Activated naive CD8-positive, alpha-beta T cell treated with anti-CD3 and anti-CD28 coated beads, Interleukin-2, amount 50 U/mL, for 24 hours (primary cell): Measurements from ENCODE around the gene ANO7.
"Not testable (repeated sequence)": the region's sequence is repeated elsewhere in the genome, so short reads cannot be mapped to it uniquely, and the experiment has no call there.

ENCODE experiments used
- ATAC-seq: fragments of 150-1000 bp; cut with Tn5 transposase; one replicate; pipeline ENCODE4 v1.10.0; 2021
- DNase-seq: peaks from one replicate; pipeline ENCODE4 v3.0.0; 2021
- H3K27ac Mint-ChIP-seq: one replicate; pipeline ENCODE4 v1.8.0; 2021; ENCODE audit warnings: mild to moderate bottlenecking, mixed read lengths
- H3K27me3 Mint-ChIP-seq: one replicate; pipeline ENCODE4 v1.8.0; 2021; ENCODE audit warnings: mixed read lengths
- H3K36me3 Mint-ChIP-seq: one replicate; pipeline ENCODE4 v1.8.0; 2021; ENCODE audit warnings: low read depth, mixed read lengths
- H3K4me1 Mint-ChIP-seq: one replicate; pipeline ENCODE4 v1.8.0; 2021; ENCODE audit warnings: mixed read lengths
- H3K4me3 Mint-ChIP-seq: one replicate; pipeline ENCODE4 v1.8.0; 2021; ENCODE audit warnings: mild to moderate bottlenecking, moderate library complexity, mixed read lengths
- H3K9me3 Mint-ChIP-seq: one replicate; pipeline ENCODE4 v1.8.0; 2021; ENCODE audit warnings: mixed read lengths

The ANO7 gene

DNA sequence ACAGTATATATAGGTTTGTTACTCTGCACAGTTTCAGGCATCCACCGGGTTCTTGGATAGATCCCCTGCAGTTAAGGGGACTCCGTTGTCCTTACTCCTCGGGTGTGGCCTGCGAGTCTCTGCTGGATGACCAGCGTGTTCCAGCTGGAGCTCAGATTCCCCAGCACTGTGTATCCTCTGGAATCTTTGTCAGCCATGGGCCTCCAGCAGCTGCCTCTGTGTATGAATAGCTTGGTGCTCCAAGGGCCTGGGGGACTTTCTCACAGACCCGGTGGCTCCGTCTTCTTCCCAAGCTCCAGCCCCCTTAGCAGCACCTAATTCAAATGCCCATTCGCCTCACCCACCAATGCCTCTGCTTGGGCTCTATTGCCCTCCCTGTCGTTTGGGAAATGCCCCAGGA is 6.3 kb downstream of the ANO7 start:
- DNase-seq: no peak

DNA sequence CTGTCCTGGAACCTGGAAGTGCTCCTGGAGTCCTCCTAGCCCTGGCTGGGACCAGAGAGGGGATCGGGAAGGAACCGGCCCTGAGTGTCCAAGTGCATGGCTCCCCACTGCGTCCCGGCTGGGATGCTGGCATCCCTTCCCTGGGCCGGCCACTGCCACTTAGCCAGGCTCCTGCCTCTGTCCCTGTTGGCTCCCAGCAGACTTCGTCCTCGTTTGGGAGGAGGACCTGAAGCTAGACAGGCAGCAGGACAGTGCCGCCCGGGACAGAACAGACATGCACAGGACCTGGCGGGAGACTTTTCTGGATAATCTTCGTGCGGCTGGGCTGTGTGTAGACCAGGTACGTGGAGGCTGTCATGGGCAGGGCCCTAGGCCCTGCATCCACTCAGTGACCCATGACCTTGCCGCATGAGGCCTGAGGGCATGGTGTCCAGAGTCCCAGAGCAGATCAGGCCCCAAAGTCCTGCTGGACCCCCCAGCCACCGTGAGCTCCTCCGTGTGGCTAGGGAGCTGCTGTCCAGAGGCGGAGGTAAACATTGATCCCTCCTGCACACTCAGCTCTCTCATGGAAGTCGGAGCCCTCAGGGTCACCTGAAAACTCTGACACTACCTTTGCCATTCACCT is 7.1 kb downstream of the ANO7 start:
- no peaks in the 10 kb centered on the region for H3K36me3 Mint-ChIP-seq
- no peak overlapping the region for H3K27ac Mint-ChIP-seq
- no peaks in the 10 kb centered on the region for H3K9me3 Mint-ChIP-seq
- H3K4me1 Mint-ChIP-seq: no peaks in the 10 kb centered on the region
- no peak for DNase-seq
- no peak overlapping the region for H3K4me3 Mint-ChIP-seq
- no peak for ATAC-seq
- H3K27me3 Mint-ChIP-seq: no peaks in the 10 kb centered on the region

More for the DNA sequence above, 6.3 kb downstream of the ANO7 start:
- Mint-ChIP-seq H3K27me3 (no peaks in the 10 kb centered on the region), H3K4me3 (no peak overlapping the region), H3K36me3 (no peaks in the 10 kb centered on the region), H3K9me3 (no peaks in the 10 kb centered on the region), H3K4me1 (no peaks in the 10 kb centered on the region), H3K27ac (no peak overlapping the region)
- no peak for ATAC-seq

DNA sequence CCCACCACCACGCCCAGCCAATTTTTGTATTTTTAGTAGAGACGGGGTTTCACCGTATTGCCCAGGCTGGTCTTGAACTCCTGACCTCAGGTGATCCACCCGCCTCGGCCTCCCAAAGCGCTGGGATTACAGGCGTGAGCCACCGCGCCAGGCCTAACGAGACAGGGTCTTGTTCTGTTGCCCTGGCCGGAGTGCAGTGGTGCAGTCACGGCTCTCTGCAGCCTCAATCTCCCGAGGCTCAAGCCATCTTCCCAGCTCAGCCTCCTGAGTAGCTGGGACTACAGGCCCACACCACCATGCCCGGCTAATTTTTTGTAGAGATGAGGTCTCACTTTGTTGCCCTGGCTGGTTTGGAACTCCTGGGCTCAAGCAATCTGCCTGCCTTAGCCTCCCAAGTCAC is 8.8 kb downstream of the ANO7 start:
- H3K36me3 Mint-ChIP-seq: not testable (repeated sequence)

DNA sequence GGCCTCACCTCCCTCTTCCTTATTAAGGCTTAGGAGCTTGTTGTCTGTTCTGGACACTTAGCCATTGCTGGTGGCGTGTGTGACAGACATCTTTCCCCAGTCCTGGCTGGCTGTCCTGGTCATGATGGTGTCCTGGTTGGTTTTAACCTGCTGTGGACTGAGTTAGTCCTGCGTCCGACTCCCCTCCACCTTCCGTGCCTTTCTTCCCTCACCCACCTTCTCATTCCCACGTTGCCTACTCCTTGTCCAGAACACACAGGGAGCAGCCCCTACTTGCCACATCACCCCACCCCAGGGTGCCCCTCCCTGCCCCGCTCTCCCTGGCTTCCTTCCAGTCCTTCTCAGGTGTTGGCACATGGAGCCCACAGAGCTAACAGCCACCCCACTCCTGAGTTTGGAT is 9.5 kb downstream of the ANO7 start:
- no peaks in the 10 kb centered on the region for H3K36me3 Mint-ChIP-seq
- no peak for DNase-seq
- ATAC-seq: no peak
- H3K9me3 Mint-ChIP-seq: no peaks in the 10 kb centered on the region
- H3K4me1 Mint-ChIP-seq: no peaks in the 10 kb centered on the region
- no peak overlapping the region for H3K4me3 Mint-ChIP-seq
- no peaks in the 10 kb centered on the region for H3K27me3 Mint-ChIP-seq
- H3K27ac Mint-ChIP-seq: no peak overlapping the region

More for the DNA sequence above, 8.8 kb downstream of the ANO7 start:
- not testable (repeated sequence) for H3K4me3 Mint-ChIP-seq, DNase-seq, H3K9me3 Mint-ChIP-seq, ATAC-seq, H3K4me1 Mint-ChIP-seq, H3K27me3 Mint-ChIP-seq, H3K27ac Mint-ChIP-seq

DNA sequence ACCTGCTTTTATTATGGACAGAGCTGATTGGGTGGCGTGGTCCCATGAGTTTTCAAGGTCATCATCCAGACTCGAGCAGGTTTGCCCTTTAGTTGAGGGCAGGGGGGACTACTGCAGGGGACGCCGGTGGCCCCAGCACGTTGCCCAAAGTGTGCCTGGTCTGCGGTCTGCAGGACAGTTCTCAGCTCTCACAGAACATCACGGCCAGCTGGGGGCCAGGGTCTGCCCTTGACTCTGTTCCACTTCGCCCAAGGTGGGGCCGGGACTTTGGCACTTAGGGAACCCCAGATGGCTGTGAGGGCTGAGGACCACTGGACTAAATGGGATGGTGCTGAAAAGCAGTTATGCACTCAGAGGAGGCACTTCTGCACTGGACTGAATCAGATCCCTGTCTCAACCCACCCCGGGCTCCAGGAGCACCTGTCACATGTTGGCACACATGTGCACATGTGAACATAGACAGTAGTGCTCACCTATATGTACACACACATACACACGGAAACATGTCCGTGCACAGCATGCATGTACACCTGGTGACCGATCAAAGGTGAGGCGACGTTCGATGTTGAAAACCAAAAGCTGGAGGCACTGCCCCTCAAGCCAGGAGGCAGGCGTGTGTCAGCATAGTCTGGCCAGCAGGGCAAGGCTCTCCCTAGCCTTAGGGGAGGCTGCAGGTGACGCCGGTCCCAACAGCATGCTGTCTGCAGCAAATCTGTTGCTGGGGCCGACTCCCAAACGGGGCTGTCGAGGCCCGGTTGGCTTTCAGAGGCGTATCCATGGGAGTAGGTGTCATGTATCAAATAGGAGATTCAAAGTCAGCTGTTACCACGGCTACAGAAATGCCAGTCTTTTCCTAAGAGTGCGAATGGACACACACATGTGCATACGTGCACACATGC is 10.2 kb downstream of the ANO7 start:
- no peak for ATAC-seq
- H3K27me3 Mint-ChIP-seq: no peaks in the 10 kb centered on the region
- no peak overlapping the region for H3K27ac Mint-ChIP-seq

DNA sequence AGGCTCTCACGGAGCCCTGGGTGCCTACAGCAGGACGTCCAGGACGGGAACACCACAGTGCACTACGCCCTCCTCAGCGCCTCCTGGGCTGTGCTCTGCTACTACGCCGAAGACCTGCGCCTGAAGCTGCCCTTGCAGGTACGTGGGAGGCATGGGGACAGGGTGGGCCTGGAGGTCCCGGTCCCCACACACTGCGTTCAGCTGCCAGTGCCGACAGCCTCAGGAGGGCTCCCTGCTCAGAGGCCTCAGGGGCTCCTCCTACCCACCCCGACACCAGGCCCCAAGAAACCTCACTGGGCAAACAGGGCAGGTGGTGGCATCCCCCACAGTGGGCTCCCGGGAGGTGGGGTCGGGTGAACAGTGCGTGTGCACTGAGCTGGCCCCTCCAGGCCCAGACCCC is 10.8 kb downstream of the ANO7 start:
- Mint-ChIP-seq H3K4me3 (no peak overlapping the region), H3K36me3 (no peaks in the 10 kb centered on the region), H3K4me1 (no peaks in the 10 kb centered on the region), H3K9me3 (no peaks in the 10 kb centered on the region), H3K27me3 (no peaks in the 10 kb centered on the region), H3K27ac (no peak overlapping the region)
- no peak for DNase-seq
- ATAC-seq: no peak

More for the DNA sequence above, 10.2 kb downstream of the ANO7 start:
- no peak for DNase-seq
- H3K36me3 Mint-ChIP-seq: no peaks in the 10 kb centered on the region
- no peaks in the 10 kb centered on the region for H3K4me1 Mint-ChIP-seq
- no peaks in the 10 kb centered on the region for H3K9me3 Mint-ChIP-seq
- no peak overlapping the region for H3K4me3 Mint-ChIP-seq

DNA sequence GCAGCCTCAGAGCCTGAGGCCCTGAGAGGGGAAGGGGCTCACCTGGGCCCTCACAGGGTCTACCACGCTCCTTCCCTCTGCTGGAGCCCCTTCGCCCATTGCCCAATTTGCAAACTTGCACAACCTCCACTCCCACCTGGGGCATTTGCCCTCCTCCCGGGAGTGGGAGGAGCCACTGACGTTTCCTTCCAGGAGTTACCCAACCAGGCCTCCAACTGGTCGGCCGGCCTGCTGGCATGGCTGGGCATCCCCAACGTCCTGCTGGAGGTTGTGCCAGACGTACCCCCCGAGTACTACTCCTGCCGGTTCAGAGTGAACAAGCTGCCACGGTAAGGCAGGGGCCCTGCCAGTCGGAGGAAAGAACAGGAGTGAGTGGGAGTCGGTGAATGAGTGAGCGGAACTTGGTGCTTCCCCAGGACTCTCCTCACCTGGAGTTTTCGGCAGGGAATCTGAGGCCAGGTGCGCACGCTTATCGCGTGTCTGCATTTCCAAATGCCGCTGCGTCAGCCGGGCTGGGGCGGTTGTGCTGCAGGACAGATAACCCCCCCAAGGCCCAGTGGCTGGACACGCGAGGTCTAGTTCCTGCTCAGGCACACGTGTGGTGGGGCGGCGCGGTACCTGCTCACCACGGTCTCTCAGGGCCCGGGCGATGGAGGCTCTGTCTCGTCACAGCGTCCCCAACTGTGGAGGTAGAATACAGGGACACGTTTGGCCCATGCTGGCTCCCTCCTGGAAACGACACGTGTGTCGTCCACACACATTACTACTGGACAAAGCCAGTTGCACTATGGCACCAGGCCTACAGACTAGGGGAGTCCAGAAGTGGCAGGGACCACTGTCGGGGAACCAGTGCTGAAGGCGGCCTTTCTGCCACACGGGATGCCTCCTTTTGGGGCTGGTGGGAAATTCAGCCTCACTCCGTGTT is 11.7 kb downstream of the ANO7 start:
- H3K36me3 Mint-ChIP-seq: no peaks in the 10 kb centered on the region
- DNase-seq (no peak), ATAC-seq (no peak)
- H3K4me3 Mint-ChIP-seq: no peak overlapping the region
- H3K9me3 Mint-ChIP-seq: no peaks in the 10 kb centered on the region
- H3K4me1 Mint-ChIP-seq: no peaks in the 10 kb centered on the region
- H3K27ac Mint-ChIP-seq: no peak overlapping the region
- H3K27me3 Mint-ChIP-seq: no peaks in the 10 kb centered on the region

DNA sequence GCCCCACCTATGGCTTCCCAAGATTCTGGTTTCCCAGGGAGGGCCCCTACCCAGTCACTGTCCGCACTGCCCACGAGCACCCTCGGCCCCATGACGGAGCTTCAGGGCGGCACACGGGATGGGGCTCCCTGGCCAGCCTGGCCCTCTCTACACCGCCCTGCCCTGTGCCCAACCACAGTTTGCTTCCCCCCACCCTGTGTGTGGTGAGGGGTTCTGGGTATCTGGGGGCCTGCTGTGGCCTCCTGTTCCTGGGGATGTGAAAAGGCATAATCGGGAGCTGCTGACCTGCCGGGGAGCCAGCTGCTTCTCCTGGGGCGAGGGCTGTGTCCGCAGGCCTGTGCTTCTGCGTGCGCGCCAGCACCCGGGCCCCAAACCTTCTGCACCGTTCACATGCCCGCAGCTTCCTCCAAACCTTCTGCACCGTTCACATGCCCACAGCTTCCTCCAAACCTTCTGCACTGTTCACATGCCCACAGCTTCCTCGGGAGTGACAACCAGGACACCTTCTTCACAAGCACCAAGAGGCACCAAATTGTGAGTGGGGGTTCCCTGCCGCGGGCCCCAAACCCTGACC is 12.4 kb downstream of the ANO7 start:
- no peak for DNase-seq
- Mint-ChIP-seq H3K36me3 (no peaks in the 10 kb centered on the region), H3K4me1 (no peaks in the 10 kb centered on the region), H3K4me3 (no peak overlapping the region), H3K27me3 (no peaks in the 10 kb centered on the region), H3K9me3 (no peaks in the 10 kb centered on the region), H3K27ac (no peak overlapping the region)
- ATAC-seq: no peak

DNA sequence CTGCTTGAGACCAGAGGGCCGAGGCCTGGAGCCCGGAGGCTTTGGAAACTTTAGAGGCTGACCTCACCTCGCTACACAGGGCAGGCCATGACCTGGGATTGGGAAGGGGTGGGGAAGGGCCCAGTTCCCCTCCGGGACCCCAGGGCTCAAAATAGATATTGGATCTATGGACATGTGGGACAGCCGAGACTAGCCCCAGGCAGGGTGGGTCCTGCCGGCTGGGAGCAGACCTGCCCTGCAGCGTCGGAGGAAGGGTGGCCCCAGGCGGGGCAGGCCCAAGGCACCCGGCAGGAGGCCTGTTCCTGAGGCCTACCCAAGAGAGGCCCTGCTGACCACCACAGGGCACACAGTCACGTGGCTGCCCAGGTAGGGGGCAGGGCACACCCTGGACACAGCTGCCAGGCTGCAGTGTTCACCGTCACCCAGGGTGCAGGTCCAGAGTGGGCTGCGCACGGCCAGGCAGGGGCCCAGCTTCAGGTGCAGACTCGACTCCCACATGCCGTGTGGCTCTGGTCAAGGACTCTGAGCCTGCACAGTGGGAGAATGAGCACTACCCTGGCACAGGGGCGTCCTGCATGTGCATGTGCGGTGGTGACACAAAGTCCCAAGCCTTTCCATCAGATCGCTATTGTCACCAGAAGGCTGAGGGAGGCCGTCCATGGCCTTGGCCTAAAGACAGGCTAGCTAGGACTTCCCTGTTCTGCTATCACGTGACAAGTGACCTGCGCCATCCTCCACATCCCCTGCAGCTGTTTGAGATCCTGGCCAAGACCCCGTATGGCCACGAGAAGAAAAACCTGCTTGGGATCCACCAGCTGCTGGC is 13.2 kb downstream of the ANO7 start:
- Mint-ChIP-seq H3K4me1 (no peaks in the 10 kb centered on the region), H3K27me3 (no peaks in the 10 kb centered on the region), H3K36me3 (no peaks in the 10 kb centered on the region), H3K4me3 (no peak overlapping the region), H3K9me3 (no peaks in the 10 kb centered on the region), H3K27ac (no peak overlapping the region)
- ATAC-seq (no peak), DNase-seq (no peak)

DNA sequence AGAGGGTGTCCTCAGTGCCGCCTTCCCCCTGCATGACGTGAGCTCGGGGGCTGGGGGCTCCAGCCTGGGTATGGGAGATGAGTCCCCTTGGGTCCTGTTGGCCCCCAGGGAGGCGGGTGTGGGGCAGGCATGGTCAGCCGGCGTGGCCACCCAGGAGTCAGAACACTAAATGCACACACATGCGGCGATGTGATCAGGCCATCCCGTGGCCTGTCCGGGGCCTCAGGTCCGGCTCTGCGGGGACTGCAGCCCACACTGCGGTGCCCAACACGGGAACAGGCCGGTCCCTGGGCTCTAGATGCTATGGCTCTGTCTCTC is 13.8 kb downstream of the ANO7 start:
- ATAC-seq: no peak
- no peak overlapping the region for H3K4me3 Mint-ChIP-seq
- no peaks in the 10 kb centered on the region for H3K4me1 Mint-ChIP-seq
- H3K9me3 Mint-ChIP-seq: no peaks in the 10 kb centered on the region
- H3K36me3 Mint-ChIP-seq: no peaks in the 10 kb centered on the region
- no peak overlapping the region for H3K27ac Mint-ChIP-seq
- no peaks in the 10 kb centered on the region for H3K27me3 Mint-ChIP-seq
- DNase-seq: no peak

DNA sequence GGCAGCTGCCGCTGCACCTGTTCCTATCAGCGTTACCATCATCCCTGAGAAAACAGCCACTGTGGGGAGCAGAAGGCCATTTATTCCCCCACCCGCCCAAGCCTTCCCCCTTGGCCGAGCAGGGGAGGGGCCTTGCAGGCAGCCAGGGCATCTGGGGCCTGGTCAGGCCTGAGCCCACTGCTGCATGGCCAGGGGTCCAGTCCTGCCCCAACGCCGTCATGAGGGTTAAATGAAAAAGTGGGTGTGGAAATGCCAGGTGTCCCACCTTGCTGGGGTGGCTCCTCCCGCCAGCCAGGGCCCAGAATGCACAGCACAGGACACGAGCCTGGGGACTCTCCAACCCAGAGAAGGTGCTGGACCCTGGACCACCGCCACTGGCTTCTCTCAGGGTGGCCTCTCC is 14.2 kb downstream of the ANO7 start:
- H3K27me3 Mint-ChIP-seq: no peaks in the 10 kb centered on the region
- H3K9me3 Mint-ChIP-seq: no peaks in the 10 kb centered on the region
- H3K4me3 Mint-ChIP-seq: no peak overlapping the region
- H3K27ac Mint-ChIP-seq: no peak overlapping the region
- ATAC-seq: no peak
- H3K4me1 Mint-ChIP-seq: no peaks in the 10 kb centered on the region
- DNase-seq: no peak
- no peaks in the 10 kb centered on the region for H3K36me3 Mint-ChIP-seq

DNA sequence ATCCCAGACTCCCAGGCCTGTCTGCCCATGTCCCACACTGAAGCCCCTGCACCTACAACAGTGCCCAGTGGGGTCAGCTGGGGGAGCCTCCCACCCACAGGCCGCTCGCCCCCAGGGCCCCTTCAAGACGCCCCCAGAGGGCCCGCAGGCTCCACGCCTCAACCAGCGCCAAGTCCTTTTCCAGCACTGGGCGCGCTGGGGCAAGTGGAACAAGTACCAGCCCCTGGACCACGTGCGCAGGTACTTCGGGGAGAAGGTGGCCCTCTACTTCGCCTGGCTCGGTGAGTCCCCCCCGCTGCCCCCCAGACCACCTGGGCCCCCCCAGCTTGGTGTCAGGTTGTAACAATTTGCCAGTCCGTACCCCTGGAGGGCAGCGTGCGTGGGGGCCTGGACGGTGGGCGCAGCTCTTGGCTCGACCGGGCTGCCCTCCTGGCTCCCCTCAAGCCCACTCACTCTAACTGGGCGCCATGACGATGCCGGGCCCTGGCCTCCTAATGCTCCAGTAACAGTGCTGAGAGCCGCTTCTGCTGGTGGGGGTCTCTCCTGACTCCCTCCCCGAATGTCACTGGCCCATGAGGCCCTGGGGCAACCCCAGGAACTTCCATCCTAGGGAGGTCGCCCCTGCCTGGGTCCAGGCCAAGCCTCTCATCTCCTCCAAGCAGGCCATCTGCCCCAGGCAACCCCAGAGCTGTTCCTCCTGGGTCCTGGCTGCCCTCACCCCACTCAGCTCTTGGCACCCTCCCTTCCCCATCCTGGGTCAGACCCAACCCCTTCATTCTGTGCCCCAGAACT is 14.9 kb downstream of the ANO7 start:
- no peaks in the 10 kb centered on the region for H3K4me1 Mint-ChIP-seq
- no peaks in the 10 kb centered on the region for H3K9me3 Mint-ChIP-seq
- no peak for ATAC-seq
- H3K27me3 Mint-ChIP-seq: no peaks in the 10 kb centered on the region
- H3K36me3 Mint-ChIP-seq: no peaks in the 10 kb centered on the region
- H3K4me3 Mint-ChIP-seq: no peak overlapping the region
- DNase-seq: no peak
- no peak overlapping the region for H3K27ac Mint-ChIP-seq

DNA sequence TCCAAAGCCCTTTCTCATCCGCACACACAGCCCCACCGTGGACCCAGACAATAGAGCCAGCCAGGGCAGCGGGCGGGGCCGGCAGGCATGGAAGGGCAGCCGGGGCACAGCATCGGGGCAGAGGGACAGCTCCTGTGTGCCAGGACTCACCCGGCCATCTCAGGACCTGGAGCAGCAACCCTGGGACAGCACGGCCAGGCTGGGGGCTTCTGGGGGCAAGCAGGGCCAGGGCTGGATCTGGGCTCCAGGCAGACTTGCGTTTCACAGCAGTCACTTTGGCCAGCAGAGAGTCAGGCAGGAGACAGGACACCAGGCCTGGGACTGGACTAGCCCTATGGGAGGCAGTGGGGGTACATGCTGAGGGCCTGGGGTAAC is 15.5 kb downstream of the ANO7 start:
- no peak for ATAC-seq
- Mint-ChIP-seq H3K4me3 (no peak overlapping the region), H3K9me3 (no peaks in the 10 kb centered on the region), H3K27me3 (no peaks in the 10 kb centered on the region), H3K27ac (no peak overlapping the region), H3K4me1 (no peaks in the 10 kb centered on the region), H3K36me3 (no peaks in the 10 kb centered on the region)
- no peak for DNase-seq
